Measurements from ENCODE around the gene TKFC. TPM values are rescaled to one million over a fixed set of nuclear protein-coding genes. Genes with fewer than 3 reads are reported as not detected.

Gene TKFC
- total and polyA plus RNA-seq, 2 experiments from 2014 or later = 39.8 to 44.6 TPM

- no peaks in the 10 kb centered on the region for H3K27me3 ChIP-seq (replicated peaks; ENCODE audit: insufficient read depth)
- H3K9me2 ChIP-seq (ENCODE audit: insufficient read depth) = no peaks in the 10 kb centered on the region
- H4K20me1 ChIP-seq (ENCODE audit: insufficient read depth) = no peaks in the 10 kb centered on the region
- H3K4me1 ChIP-seq (ENCODE audit: insufficient read depth) = no peaks in the 10 kb centered on the region
- no peaks in the 10 kb centered on the region for H3K9me3 ChIP-seq (ENCODE audit: low read depth)
- no peak overlapping the region for H3K9ac ChIP-seq
- H3K4me3 ChIP-seq = no peak overlapping the region
- in situ Hi-C loops (cut with MboI) = loop anchor here (5.0 kb wide), 1 partner anchor 48 kb away; no protein-coding TSS in a partner anchor
- no peak overlapping the region for H3K27ac ChIP-seq
- no peaks in the 10 kb centered on the region for H3K79me2 ChIP-seq (ENCODE audit: insufficient read depth)
- 92 to 95% methylated on average over 4 of the region's 4 CpGs for WGBS, 2 experiments (ENCODE audit: low coverage in 1 of 2, low lambda C conversion rate in 2 of 2, missing lambda C conversion rate in 2 of 2)
- TF ChIP-seq EZH2 (IDR thresholded peaks at IDR 0.05; ENCODE audit: insufficient read depth, poor library complexity, severe bottlenecking) (no peak), EZH2phosphoT487 (IDR thresholded peaks at IDR 0.05; ENCODE audit: insufficient read depth, low read depth) (no peak)
- H3F3A ChIP-seq (ENCODE audit: insufficient read depth) = peaks cover 14% of the 10 kb centered on the region; the same call in 1 of the 2 replicates
- H3K4me2 ChIP-seq (ENCODE audit: unreplicated experiment) = no peak overlapping the region
- no peak overlapping the region for H2AFZ ChIP-seq
- no peaks in the 10 kb centered on the region for H3K36me3 ChIP-seq (ENCODE audit: low read depth)
- no peak for DNase-seq
Observed at GRCh38 chr11:61339490-61339878, 6.5 kb downstream of the TKFC start.

- no peak overlapping the region for H3K4me3 ChIP-seq
- H3K4me1 ChIP-seq (ENCODE audit: insufficient read depth) = no peaks in the 10 kb centered on the region
- H3K27me3 ChIP-seq (replicated peaks; ENCODE audit: insufficient read depth) = no peaks in the 10 kb centered on the region
- H3K9me3 ChIP-seq (ENCODE audit: low read depth) = no peaks in the 10 kb centered on the region
- no peaks in the 10 kb centered on the region for H4K20me1 ChIP-seq (ENCODE audit: insufficient read depth)
- no peak overlapping the region for H2AFZ ChIP-seq
- no peak overlapping the region for H3K4me2 ChIP-seq (ENCODE audit: unreplicated experiment)
- H3K9ac ChIP-seq = no peak overlapping the region
- H3K27ac ChIP-seq = no peak overlapping the region
- TF ChIP-seq EZH2 (IDR thresholded peaks at IDR 0.05; ENCODE audit: insufficient read depth, poor library complexity, severe bottlenecking) = no peak
- no peak for TF ChIP-seq EZH2phosphoT487 (IDR thresholded peaks at IDR 0.05; ENCODE audit: insufficient read depth, low read depth)
- no peaks in the 10 kb centered on the region for H3K36me3 ChIP-seq (ENCODE audit: low read depth)
- no peak for DNase-seq
- no peaks in the 10 kb centered on the region for H3K9me2 ChIP-seq (ENCODE audit: insufficient read depth)
- peaks cover 7% of the 10 kb centered on the region; the same call in 1 of the 2 replicates for H3F3A ChIP-seq (ENCODE audit: insufficient read depth)
- in situ Hi-C loops (cut with MboI) = no loop called here
- H3K79me2 ChIP-seq (ENCODE audit: insufficient read depth) = no peaks in the 10 kb centered on the region
- 94 to 100% methylated on average over 2 of the region's 2 CpGs for WGBS, 2 experiments (ENCODE audit: low coverage in 1 of 2, low lambda C conversion rate in 2 of 2, missing lambda C conversion rate in 2 of 2)
Observed at GRCh38 chr11:61340979-61341378, 8.0 kb downstream of the TKFC start.

GRCh38 chr11:61341706-61342105, 8.7 kb downstream of the TKFC start:
- in situ Hi-C loops (cut with MboI) = no loop called here
- TF ChIP-seq EZH2phosphoT487 (IDR thresholded peaks at IDR 0.05; ENCODE audit: insufficient read depth, low read depth) (no peak), EZH2 (IDR thresholded peaks at IDR 0.05; ENCODE audit: insufficient read depth, poor library complexity, severe bottlenecking) (no peak)
- no peaks in the 10 kb centered on the region for H3K9me3 ChIP-seq (ENCODE audit: low read depth)
- no peak for DNase-seq
- no peaks in the 10 kb centered on the region for H4K20me1 ChIP-seq (ENCODE audit: insufficient read depth)
- no peaks in the 10 kb centered on the region for H3K4me1 ChIP-seq (ENCODE audit: insufficient read depth)
- no peaks in the 10 kb centered on the region for H3K79me2 ChIP-seq (ENCODE audit: insufficient read depth)
- no peaks in the 10 kb centered on the region for H3K36me3 ChIP-seq (ENCODE audit: low read depth)
- H3K4me3 ChIP-seq = no peak overlapping the region
- no peak overlapping the region for H3K27ac ChIP-seq
- H3K9ac ChIP-seq = no peak overlapping the region
- H3K9me2 ChIP-seq (ENCODE audit: insufficient read depth) = no peaks in the 10 kb centered on the region
- H2AFZ ChIP-seq = no peak overlapping the region
- H3K4me2 ChIP-seq (ENCODE audit: unreplicated experiment) = no peak overlapping the region
- 0 out of 2 replicates have a peak, but pooled peaks cover 6% of the 10 kb centered on the region for H3F3A ChIP-seq (ENCODE audit: insufficient read depth)
- 98% methylated on average over 4 of the region's 4 CpGs for WGBS, 2 experiments (ENCODE audit: low coverage in 1 of 2, low lambda C conversion rate in 2 of 2, missing lambda C conversion rate in 2 of 2)
- no peaks in the 10 kb centered on the region for H3K27me3 ChIP-seq (replicated peaks; ENCODE audit: insufficient read depth)

- Histone ChIP-seq H3K4me1 (ENCODE audit: insufficient read depth) (no peaks in the 10 kb centered on the region), H3F3A (ENCODE audit: insufficient read depth) (0 out of 2 replicates have a peak, but pooled peaks cover 6% of the 10 kb centered on the region), H3K9me3 (ENCODE audit: low read depth) (no peaks in the 10 kb centered on the region), H3K79me2 (ENCODE audit: insufficient read depth) (no peaks in the 10 kb centered on the region), H3K27ac (no peak overlapping the region), H3K9ac (no peak overlapping the region), H4K20me1 (ENCODE audit: insufficient read depth) (no peaks in the 10 kb centered on the region), H3K27me3 (replicated peaks; ENCODE audit: insufficient read depth) (no peaks in the 10 kb centered on the region), H3K4me2 (ENCODE audit: unreplicated experiment) (no peak overlapping the region), H3K9me2 (ENCODE audit: insufficient read depth) (no peaks in the 10 kb centered on the region), H3K36me3 (ENCODE audit: low read depth) (no peaks in the 10 kb centered on the region), H2AFZ (no peak overlapping the region), H3K4me3 (no peak overlapping the region)
- TF ChIP-seq EZH2 (IDR thresholded peaks at IDR 0.05; ENCODE audit: insufficient read depth, poor library complexity, severe bottlenecking) (no peak), EZH2phosphoT487 (IDR thresholded peaks at IDR 0.05; ENCODE audit: insufficient read depth, low read depth) (no peak)
- WGBS, 2 experiments (ENCODE audit: low coverage in 1 of 2, low lambda C conversion rate in 2 of 2, missing lambda C conversion rate in 2 of 2) = 91 to 95% methylated on average over 20 of the region's 20 CpGs
- DNase-seq = no peak
- in situ Hi-C loops (cut with MboI) = no loop called here
Observed at GRCh38 chr11:61342207-61342803, 9.3 kb downstream of the TKFC start.
